Trophoblast cell (in vitro differentiated cells and primary cell): ENCODE measurements around the gene MCOLN2.

Source experiments
- DNase-seq, 2 donors: peaks; one replicate each; pipeline ENCODE4 v3.0.0-alpha.2; 2016
- H2AFZ ChIP-seq: 2 replicates; pipeline ENCODE4 v1.6.1; 2013; ENCODE audit warnings: low read length, moderate library complexity, mild to moderate bottlenecking; ENCODE audit not compliant: insufficient read depth, poor library complexity
- H2AK5ac ChIP-seq: 2 replicates; pipeline ENCODE4 v1.6.1; 2013; ENCODE audit warnings: mild to moderate bottlenecking, low read length
- H2BK120ac ChIP-seq: 2 replicates; pipeline ENCODE4 v1.6.1; 2013; ENCODE audit warnings: low read length, mild to moderate bottlenecking, moderate library complexity; ENCODE audit not compliant: insufficient read depth, poor library complexity
- H2BK12ac ChIP-seq: 2 replicates; pipeline ENCODE4 v1.6.1; 2013; ENCODE audit warnings: mild to moderate bottlenecking, low read length, moderate library complexity
- H2BK5ac ChIP-seq: 2 replicates; pipeline ENCODE4 v1.6.1; 2013; ENCODE audit warnings: low read length, low read depth, moderate library complexity, mild to moderate bottlenecking; ENCODE audit not compliant: poor library complexity
- H3K14ac ChIP-seq: 2 replicates; pipeline ENCODE4 v1.6.1; 2013; ENCODE audit warnings: mild to moderate bottlenecking, low read length
- H3K18ac ChIP-seq: 2 replicates; pipeline ENCODE4 v1.6.1; 2013; ENCODE audit warnings: mild to moderate bottlenecking, low read length
- H3K23ac ChIP-seq: 2 replicates; pipeline ENCODE4 v1.6.1; 2013; ENCODE audit warnings: low read length
- H3K27ac ChIP-seq: 2 replicates; pipeline ENCODE4 v1.5.1; 2013; ENCODE audit warnings: low read depth, mild to moderate bottlenecking, inconsistent platforms, low read length, moderate library complexity
- H3K27me3 ChIP-seq: 2 replicates; pipeline ENCODE4 v1.6.1; 2013; ENCODE audit warnings: inconsistent platforms, mild to moderate bottlenecking, low read length, moderate library complexity; ENCODE audit not compliant: insufficient read depth
- H3K36me3 ChIP-seq, 2 experiments: 1 replicate in 1 of 2; 2 replicates in 1 of 2; pipeline ENCODE4 v1.6.1; 2013; ENCODE audit warnings: low read length in 2 of 2, mild to moderate bottlenecking in 2 of 2, moderate library complexity in 1 of 2; ENCODE audit not compliant: insufficient read depth in 2 of 2, control insufficient read depth in 1 of 2
- H3K4ac ChIP-seq: 2 replicates; pipeline ENCODE4 v1.6.1; 2013; ENCODE audit warnings: low read depth, mild to moderate bottlenecking, low read length, moderate library complexity
- H3K4me1 ChIP-seq, 2 experiments: 1 replicate in 1 of 2; 2 replicates in 1 of 2; pipeline ENCODE4 v1.6.1; 2013; ENCODE audit warnings: low read length in 2 of 2, mild to moderate bottlenecking in 2 of 2, moderate library complexity in 1 of 2; ENCODE audit not compliant: insufficient read depth in 2 of 2, control insufficient read depth in 1 of 2
- H3K4me2 ChIP-seq: 2 replicates; pipeline ENCODE4 v1.6.1; 2013; ENCODE audit warnings: inconsistent platforms, mild to moderate bottlenecking, low read length, moderate library complexity
- H3K4me3 ChIP-seq: 2 replicates; pipeline ENCODE4 v1.5.1; 2013; ENCODE audit warnings: mild to moderate bottlenecking, low read depth, low read length, inconsistent platforms
- H3K79me1 ChIP-seq: one replicate; pipeline ENCODE4 v1.6.1; 2013; ENCODE audit warnings: low read length
- H3K79me2 ChIP-seq: 2 replicates; pipeline ENCODE4 v1.6.1; 2013; ENCODE audit warnings: low read length, mild to moderate bottlenecking; ENCODE audit not compliant: control insufficient read depth, insufficient read depth, poor library complexity
- H3K9ac ChIP-seq: 2 replicates; pipeline ENCODE4 v1.6.1; 2013; ENCODE audit warnings: mild to moderate bottlenecking, low read length
- H3K9me3 ChIP-seq: 2 replicates; pipeline ENCODE4 v1.6.1; 2013; ENCODE audit warnings: low read depth, mild to moderate bottlenecking, control low read depth, inconsistent platforms, low read length; ENCODE audit not compliant: insufficient read depth
- H4K12ac ChIP-seq: 2 replicates; pipeline ENCODE4 v1.6.1; 2013; ENCODE audit warnings: low read depth, mild to moderate bottlenecking, low read length, moderate library complexity
- H4K8ac ChIP-seq: 2 replicates; pipeline ENCODE4 v1.6.1; 2013; ENCODE audit warnings: low read depth, mild to moderate bottlenecking, low read length, moderate library complexity
- H4K91ac ChIP-seq: one replicate; pipeline ENCODE4 v1.6.1; 2013; ENCODE audit warnings: low read depth, mild to moderate bottlenecking, low read length, moderate library complexity
- WGBS: extraction: QIAGEN DNeasy Blood & Tissue Kit; methylation state at CpG from one replicate; pipeline ENCODE4 v1.1.7; 2013; ENCODE audit warnings: missing lambda C conversion rate; ENCODE audit not compliant: insufficient read length, insufficient coverage; ENCODE audit errors: extremely low coverage; 5-methylcytosine and 5-hydroxymethylcytosine counted together

The MCOLN2 gene

DNA sequence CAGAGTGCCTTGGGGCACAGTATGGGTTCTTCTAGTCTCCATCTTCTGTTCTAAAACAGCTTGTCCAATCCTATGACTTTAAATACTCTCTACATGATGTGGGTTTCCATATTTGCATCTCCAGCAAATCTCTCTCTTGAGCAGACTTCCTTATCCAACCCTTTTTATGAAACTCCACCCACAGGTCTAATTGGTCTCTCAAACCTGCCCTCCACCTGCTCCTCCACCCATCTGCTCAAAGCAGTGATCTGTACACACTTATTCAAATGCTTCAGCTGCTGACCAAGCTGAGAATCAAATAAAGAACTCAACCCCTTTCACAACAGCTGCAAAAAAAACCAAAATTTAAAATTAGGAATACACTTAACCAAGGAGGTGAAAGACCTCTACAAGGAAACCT, 11.5 kb downstream of the MCOLN2 start:
- Histone ChIP-seq H3K79me2 (no peaks in the 10 kb centered on the region), H3K36me3 (no peaks in the 10 kb centered on the region), H4K91ac (no peak overlapping the region)

GRCh38 chr1:84982395-84982794, 14.5 kb downstream of the MCOLN2 start:
- Histone ChIP-seq H3K27me3 (no peaks in the 10 kb centered on the region), H4K8ac (no peak overlapping the region), H2AFZ (no peak overlapping the region), H2AK5ac (no peak overlapping the region), H3K9me3 (no peaks in the 10 kb centered on the region), H3K18ac (no peak overlapping the region), H3K79me2 (no peaks in the 10 kb centered on the region), H4K12ac (no peak overlapping the region), H2BK120ac (no peak overlapping the region), H3K27ac (no peak overlapping the region), H3K4me1 (no peaks in the 10 kb centered on the region), H2BK5ac (no peak overlapping the region), H3K79me1 (no peaks in the 10 kb centered on the region), H3K4me3 (no peak overlapping the region), H3K9ac (no peak overlapping the region), H3K4me2 (no peak overlapping the region), H3K4ac (no peak overlapping the region), H2BK12ac (no peak overlapping the region), H3K14ac (no peak overlapping the region), H4K91ac (no peak overlapping the region), H3K23ac (no peak overlapping the region), H3K36me3 (no peaks in the 10 kb centered on the region)
- DNase-seq, result no peak
- WGBS, result no CpG with 5 or more reads among the region's 2 CpGs

More for the DNA sequence above, 11.5 kb downstream of the MCOLN2 start:
- Histone ChIP-seq H3K23ac (no peak overlapping the region), H2AFZ (no peak overlapping the region), H3K9ac (no peak overlapping the region), H4K12ac (no peak overlapping the region), H3K27ac (no peak overlapping the region), H3K4me1 (no peaks in the 10 kb centered on the region), H4K8ac (no peak overlapping the region), H2AK5ac (no peak overlapping the region), H2BK12ac (no peak overlapping the region), H3K4ac (no peak overlapping the region), H3K4me2 (no peak overlapping the region), H3K79me1 (no peaks in the 10 kb centered on the region), H3K27me3 (no peaks in the 10 kb centered on the region), H2BK5ac (no peak overlapping the region), H3K18ac (no peak overlapping the region), H3K4me3 (no peak overlapping the region), H3K14ac (no peak overlapping the region), H2BK120ac (no peak overlapping the region), H3K9me3 (no peaks in the 10 kb centered on the region)
- no peak for DNase-seq

GRCh38 chr1:84975035-84975434, 21.9 kb downstream of the MCOLN2 start:
- no peak overlapping the region for H3K4ac ChIP-seq
- no peak overlapping the region for H2AK5ac ChIP-seq
- DNase-seq, result no peak
- no peak overlapping the region for H3K14ac ChIP-seq
- no peak overlapping the region for H2BK120ac ChIP-seq
- no peak overlapping the region for H3K23ac ChIP-seq
- H3K4me3 ChIP-seq, result no peak overlapping the region
- H3K9ac ChIP-seq, result no peak overlapping the region
- no peaks in the 10 kb centered on the region for H3K79me2 ChIP-seq
- H3K4me1 ChIP-seq, result no peaks in the 10 kb centered on the region
- no CpG with 5 or more reads among the region's 2 CpGs for WGBS
- H3K18ac ChIP-seq, result no peak overlapping the region
- H4K91ac ChIP-seq, result no peak overlapping the region
- H3K4me2 ChIP-seq, result no peak overlapping the region
- H3K9me3 ChIP-seq, result no peaks in the 10 kb centered on the region
- no peak overlapping the region for H3K27ac ChIP-seq
- H2BK12ac ChIP-seq, result no peak overlapping the region
- no peak overlapping the region for H4K8ac ChIP-seq
- H4K12ac ChIP-seq, result no peak overlapping the region
- H3K79me1 ChIP-seq, result no peaks in the 10 kb centered on the region
- H3K27me3 ChIP-seq, result no peaks in the 10 kb centered on the region
- no peak overlapping the region for H2BK5ac ChIP-seq
- H2AFZ ChIP-seq, result no peak overlapping the region
- H3K36me3 ChIP-seq, result no peaks in the 10 kb centered on the region

DNA sequence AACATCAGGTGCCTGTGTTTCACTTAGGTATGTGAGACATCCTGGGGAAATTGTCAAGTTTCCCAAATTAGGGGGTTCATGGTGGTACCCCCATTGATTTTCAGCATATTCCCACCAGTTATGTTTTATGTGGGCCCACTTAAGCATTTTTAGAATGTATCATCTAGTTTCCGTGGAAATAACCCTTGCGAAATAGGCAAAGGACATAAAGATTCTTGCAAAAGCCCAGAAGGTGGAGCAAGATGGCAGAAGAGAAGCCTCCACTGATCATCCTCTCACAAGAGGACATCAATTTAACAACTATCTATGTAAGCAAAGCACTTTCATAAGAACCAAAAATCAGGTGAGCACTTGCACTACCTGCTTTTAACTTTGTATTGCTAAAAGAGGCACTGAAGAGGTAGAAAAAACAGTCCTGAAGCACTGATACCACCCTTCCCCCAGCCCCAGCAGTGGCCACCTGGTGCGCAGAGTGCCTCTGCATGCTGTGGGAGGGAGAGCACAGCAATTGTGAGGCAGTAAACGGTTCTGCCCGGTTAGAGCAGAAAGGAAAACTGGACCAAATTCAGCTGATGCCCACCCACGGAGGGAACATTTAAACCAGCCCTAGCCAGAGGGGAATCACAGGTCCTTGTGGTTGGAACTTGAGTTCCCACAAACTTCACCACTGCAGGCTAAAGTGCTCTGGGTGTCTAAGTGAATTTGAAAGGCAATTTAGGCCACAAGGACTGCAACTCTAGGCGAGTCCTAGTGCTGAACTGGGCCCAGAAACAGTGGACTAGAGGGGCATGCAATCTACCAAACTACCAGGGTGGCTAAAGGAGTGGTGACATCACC, 23.2 kb downstream of the MCOLN2 start:
- H3K27ac ChIP-seq, result no peak overlapping the region
- no peaks in the 10 kb centered on the region for H3K9me3 ChIP-seq
- H4K12ac ChIP-seq, result no peak overlapping the region
- H3K4me1 ChIP-seq, result no peaks in the 10 kb centered on the region
- no peak overlapping the region for H2BK5ac ChIP-seq
- H3K14ac ChIP-seq, result no peak overlapping the region
- no CpG with 5 or more reads among the region's 7 CpGs for WGBS
- no peak overlapping the region for H2BK120ac ChIP-seq
- no peak overlapping the region for H3K4me3 ChIP-seq
- no peaks in the 10 kb centered on the region for H3K36me3 ChIP-seq
- H3K4ac ChIP-seq, result no peak overlapping the region
- H2BK12ac ChIP-seq, result no peak overlapping the region
- H3K23ac ChIP-seq, result no peak overlapping the region
- no peak overlapping the region for H2AK5ac ChIP-seq
- no peak overlapping the region for H3K18ac ChIP-seq
- DNase-seq, result no peak
- H3K4me2 ChIP-seq, result no peak overlapping the region
- H2AFZ ChIP-seq, result no peak overlapping the region
- no peak overlapping the region for H4K91ac ChIP-seq
- no peak overlapping the region for H3K9ac ChIP-seq
- H3K27me3 ChIP-seq, result no peaks in the 10 kb centered on the region
- H4K8ac ChIP-seq, result no peak overlapping the region
- H3K79me2 ChIP-seq, result no peaks in the 10 kb centered on the region
- H3K79me1 ChIP-seq, result no peaks in the 10 kb centered on the region
